ENCODE measurements around the gene L3MBTL4. TPM values are rescaled to one million over a fixed set of nuclear protein-coding genes. Genes with fewer than 3 reads are reported as not detected.

The L3MBTL4 gene
- total RNA-seq, 1 experiment from 2014 or later: 0.59 TPM

- H3K36me3 ChIP-seq (replicated peaks; ENCODE audit: control insufficient read depth, insufficient read depth, low read length): no peaks in the 10 kb centered on the region
- no peak overlapping the region for H3K4me3 ChIP-seq (ENCODE audit: insufficient read depth, low read depth, low read length)
- DNase-seq: no peak
- no peaks in the 10 kb centered on the region for H3K27me3 ChIP-seq (ENCODE audit: control insufficient read depth, insufficient read depth, low read length)
Observed at GRCh38 chr18:6017171-6017570, 397.5 kb downstream of the L3MBTL4 start.

GRCh38 chr18:6015364-6015763, 399.3 kb downstream of the L3MBTL4 start:
- Histone ChIP-seq H3K36me3 (replicated peaks; ENCODE audit: control insufficient read depth, insufficient read depth, low read length) (no peaks in the 10 kb centered on the region), H3K4me3 (ENCODE audit: insufficient read depth, low read depth, low read length) (no peak overlapping the region), H3K27me3 (ENCODE audit: control insufficient read depth, insufficient read depth, low read length) (no peaks in the 10 kb centered on the region)
- no peak for DNase-seq

- H3K36me3 ChIP-seq (replicated peaks; ENCODE audit: control insufficient read depth, insufficient read depth, low read length): no peaks in the 10 kb centered on the region
- H3K4me3 ChIP-seq (ENCODE audit: insufficient read depth, low read depth, low read length): no peak overlapping the region
- no peaks in the 10 kb centered on the region for H3K27me3 ChIP-seq (ENCODE audit: control insufficient read depth, insufficient read depth, low read length)
- DNase-seq: no peak
Observed at GRCh38 chr18:6013171-6013810, 401.4 kb downstream of the L3MBTL4 start.

GRCh38 chr18:6010921-6011320, 403.8 kb downstream of the L3MBTL4 start:
- no peak for DNase-seq
- Histone ChIP-seq H3K27me3 (ENCODE audit: control insufficient read depth, insufficient read depth, low read length) (no peaks in the 10 kb centered on the region), H3K4me3 (ENCODE audit: insufficient read depth, low read depth, low read length) (no peak overlapping the region), H3K36me3 (replicated peaks; ENCODE audit: control insufficient read depth, insufficient read depth, low read length) (no peaks in the 10 kb centered on the region)

- no peaks in the 10 kb centered on the region for H3K36me3 ChIP-seq (replicated peaks; ENCODE audit: control insufficient read depth, insufficient read depth, low read length)
- DNase-seq: no peak
- H3K27me3 ChIP-seq (ENCODE audit: control insufficient read depth, insufficient read depth, low read length): no peaks in the 10 kb centered on the region
- H3K4me3 ChIP-seq (ENCODE audit: insufficient read depth, low read depth, low read length): no peak overlapping the region
Observed at GRCh38 chr18:6010284-6010683, 404.4 kb downstream of the L3MBTL4 start.

- Histone ChIP-seq H3K4me3 (ENCODE audit: insufficient read depth, low read depth, low read length) (no peak overlapping the region), H3K27me3 (ENCODE audit: control insufficient read depth, insufficient read depth, low read length) (no peaks in the 10 kb centered on the region), H3K36me3 (replicated peaks; ENCODE audit: control insufficient read depth, insufficient read depth, low read length) (no peaks in the 10 kb centered on the region)
- DNase-seq: no peak
Observed at GRCh38 chr18:6009756-6010155, 405.0 kb downstream of the L3MBTL4 start.

GRCh38 chr18:6004683-6005082, 410.0 kb downstream of the L3MBTL4 start:
- H3K36me3 ChIP-seq (replicated peaks; ENCODE audit: control insufficient read depth, insufficient read depth, low read length): no peaks in the 10 kb centered on the region
- DNase-seq: no peak
- H3K4me3 ChIP-seq (ENCODE audit: insufficient read depth, low read depth, low read length): no peak overlapping the region
- H3K27me3 ChIP-seq (ENCODE audit: control insufficient read depth, insufficient read depth, low read length): no peaks in the 10 kb centered on the region

- Histone ChIP-seq H3K36me3 (replicated peaks; ENCODE audit: control insufficient read depth, insufficient read depth, low read length) (no peaks in the 10 kb centered on the region), H3K4me3 (ENCODE audit: insufficient read depth, low read depth, low read length) (no peak overlapping the region), H3K27me3 (ENCODE audit: control insufficient read depth, insufficient read depth, low read length) (no peaks in the 10 kb centered on the region)
- no peak for DNase-seq
Observed at GRCh38 chr18:6004119-6004518, 410.6 kb downstream of the L3MBTL4 start.

GRCh38 chr18:6001867-6002266, 412.8 kb downstream of the L3MBTL4 start:
- Histone ChIP-seq H3K4me3 (ENCODE audit: insufficient read depth, low read depth, low read length) (no peak overlapping the region), H3K27me3 (ENCODE audit: control insufficient read depth, insufficient read depth, low read length) (no peaks in the 10 kb centered on the region), H3K36me3 (replicated peaks; ENCODE audit: control insufficient read depth, insufficient read depth, low read length) (no peaks in the 10 kb centered on the region)
- DNase-seq: no peak

- no peak for DNase-seq
- Histone ChIP-seq H3K4me3 (ENCODE audit: insufficient read depth, low read depth, low read length) (no peak overlapping the region), H3K27me3 (ENCODE audit: control insufficient read depth, insufficient read depth, low read length) (no peaks in the 10 kb centered on the region), H3K36me3 (replicated peaks; ENCODE audit: control insufficient read depth, insufficient read depth, low read length) (no peaks in the 10 kb centered on the region)
Observed at GRCh38 chr18:5998907-5999306, 415.8 kb downstream of the L3MBTL4 start.

- Histone ChIP-seq H3K27me3 (ENCODE audit: control insufficient read depth, insufficient read depth, low read length) (no peaks in the 10 kb centered on the region), H3K4me3 (ENCODE audit: insufficient read depth, low read depth, low read length) (no peak overlapping the region), H3K36me3 (replicated peaks; ENCODE audit: control insufficient read depth, insufficient read depth, low read length) (no peaks in the 10 kb centered on the region)
- DNase-seq: no peak
Observed at GRCh38 chr18:5998166-5998881, 416.4 kb downstream of the L3MBTL4 start.

GRCh38 chr18:5997361-5997760, 417.4 kb downstream of the L3MBTL4 start:
- no peak for DNase-seq
- Histone ChIP-seq H3K4me3 (ENCODE audit: insufficient read depth, low read depth, low read length) (no peak overlapping the region), H3K27me3 (ENCODE audit: control insufficient read depth, insufficient read depth, low read length) (no peaks in the 10 kb centered on the region), H3K36me3 (replicated peaks; ENCODE audit: control insufficient read depth, insufficient read depth, low read length) (no peaks in the 10 kb centered on the region)

GRCh38 chr18:5995626-5996025, 419.1 kb downstream of the L3MBTL4 start:
- no peaks in the 10 kb centered on the region for H3K36me3 ChIP-seq (replicated peaks; ENCODE audit: control insufficient read depth, insufficient read depth, low read length)
- peak; percentile 62 for DNase-seq
- H3K27me3 ChIP-seq (ENCODE audit: control insufficient read depth, insufficient read depth, low read length): no peaks in the 10 kb centered on the region
- H3K4me3 ChIP-seq (ENCODE audit: insufficient read depth, low read depth, low read length): no peak overlapping the region

GRCh38 chr18:5993938-5994337, 420.8 kb downstream of the L3MBTL4 start:
- Histone ChIP-seq H3K27me3 (ENCODE audit: control insufficient read depth, insufficient read depth, low read length) (no peaks in the 10 kb centered on the region), H3K36me3 (replicated peaks; ENCODE audit: control insufficient read depth, insufficient read depth, low read length) (no peaks in the 10 kb centered on the region), H3K4me3 (ENCODE audit: insufficient read depth, low read depth, low read length) (no peak overlapping the region)
- no peak for DNase-seq

- Histone ChIP-seq H3K27me3 (ENCODE audit: control insufficient read depth, insufficient read depth, low read length) (no peaks in the 10 kb centered on the region), H3K36me3 (replicated peaks; ENCODE audit: control insufficient read depth, insufficient read depth, low read length) (no peaks in the 10 kb centered on the region), H3K4me3 (ENCODE audit: insufficient read depth, low read depth, low read length) (no peak overlapping the region)
- DNase-seq: no peak
Observed at GRCh38 chr18:5992381-5992780, 422.3 kb downstream of the L3MBTL4 start.
